ENCODE results near the gene LGALS4. TPM values are rescaled to one million over a fixed set of nuclear protein-coding genes. Genes with fewer than 3 reads are reported as not detected.
A peak's percentile ranks its signal among the peaks of the same experiment; 100 is the strongest.

Gene LGALS4
- total and polyA plus RNA-seq, 2 experiments from 2014 or later: 0.87 TPM; not detected in 1

GRCh38 chr19:38849860-38850435 lies 37.2 kb upstream of the LGALS4 start, which contains the start of gene HNRNPL (continued):
- TF ChIP-seq ZNF462 (CRISPR knock-in tag; IDR thresholded peaks at IDR 0.05) (no peak), POLR2AphosphoS5 (IDR thresholded peaks at IDR 0.05; ENCODE audit: low read depth) (peak; percentile 87), ETS1 (IDR thresholded peaks at IDR 0.05) (no peak; the same call in 1 of the 2 replicates)

- Mint-ChIP-seq H3K9me3 (peaks cover 8% of the 10 kb centered on the region; the same call in 2 of the 3 replicates), H3K27me3 (ENCODE audit: insufficient read depth, low read depth, poor library complexity) (peaks cover 40% of the 10 kb centered on the region), H3K27ac (peak overlapping the region; percentile 99), H3K36me3 (ENCODE audit: low read depth) (peaks cover 51% of the 10 kb centered on the region), H3K4me3 (peak overlapping the region; percentile 92), H3K4me1 (peaks cover 29% of the 10 kb centered on the region)
- Histone ChIP-seq H3K9me2 (ENCODE audit: insufficient read depth) (no peaks in the 10 kb centered on the region), H3F3A (replicated peaks; ENCODE audit: low read depth) (peaks cover 50% of the 10 kb centered on the region), H3K4me1 (ENCODE audit: insufficient read depth) (peaks cover 11% of the 10 kb centered on the region; the same call in 1 of the 2 replicates), H3K79me2 (replicated peaks; ENCODE audit: insufficient read depth) (peaks cover 50% of the 10 kb centered on the region), H2AFZ (no peak overlapping the region), H3K27ac (ENCODE audit: low read depth) (peak overlapping the region; percentile 98), H3K4me2 (peak overlapping the region; percentile 95), H3K4me3 (peak overlapping the region; percentile 72), H3K36me3 (ENCODE audit: insufficient read depth) (peaks cover 37% of the 10 kb centered on the region), H4K20me1 (replicated peaks; ENCODE audit: insufficient read depth) (peaks cover 38% of the 10 kb centered on the region), H3K27me3 (ENCODE audit: insufficient read depth) (no peaks in the 10 kb centered on the region)
- DNase-seq (ENCODE audit: low spot score) (peak; percentile 94), ATAC-seq (peak; percentile 9)
- TF ChIP-seq STAT1 (IDR thresholded peaks at IDR 0.05; ENCODE audit: unreplicated experiment) (no peak), CREB1 (CRISPR knock-in tag; IDR thresholded peaks at IDR 0.05; ENCODE audit: low read depth) (peak; percentile 79)
Measured at GRCh38 chr19:38849147-38849859, 36.6 kb upstream of the LGALS4 start.

Measured in GM23338 (cell line).